NCI-H128 (cell line): Measurements from ENCODE around the gene CD69.
"Not testable (repeated sequence)": the region's sequence is repeated elsewhere in the genome, so short reads cannot be mapped to it uniquely, and the experiment has no call there.

Experiments used
- DNase-seq: peaks from one replicate; lab custom pipeline; 2025; ENCODE audit not compliant: unreplicated experiment; lab: John Stamatoyannopoulos, UW

The CD69 gene

GRCh38 chr12:9724023-9724422, 36.7 kb downstream of the CD69 start:
- DNase-seq: no peak

- DNase-seq: no peak
These were observed 39.2 kb downstream of the CD69 start for GRCh38 chr12:9721394-9722092.

- no peak for DNase-seq
These were observed 40.9 kb downstream of the CD69 start for GRCh38 chr12:9719790-9720189.

GRCh38 chr12:9718968-9719367, 41.7 kb downstream of the CD69 start:
- no peak for DNase-seq

GRCh38 chr12:9717070-9717925, 43.4 kb downstream of the CD69 start:
- no peak for DNase-seq

GRCh38 chr12:9713032-9713558, 47.6 kb downstream of the CD69 start:
- not testable (repeated sequence) for DNase-seq

GRCh38 chr12:9711664-9712063, 49.0 kb downstream of the CD69 start:
- DNase-seq: no peak

GRCh38 chr12:9710584-9711375, 49.9 kb downstream of the CD69 start:
- no peak for DNase-seq

GRCh38 chr12:9708853-9709252, 51.8 kb downstream of the CD69 start:
- no peak for DNase-seq

- DNase-seq: no peak
These were observed 52.6 kb downstream of the CD69 start for GRCh38 chr12:9707864-9708808.

- no peak for DNase-seq
These were observed 53.3 kb downstream of the CD69 start for GRCh38 chr12:9707356-9707755.

GRCh38 chr12:9706086-9706685, 54.5 kb downstream of the CD69 start:
- DNase-seq: no peak

- DNase-seq: not testable (repeated sequence)
These were observed 56.1 kb downstream of the CD69 start for GRCh38 chr12:9704561-9704960.
